ENCODE results near the gene CLPX. TPM values are rescaled to one million over a fixed set of nuclear protein-coding genes. Genes with fewer than 3 reads are reported as not detected.

The CLPX gene
- total and polyA plus RNA-seq, 9 of the 15 experiments (the other 6 are each of a cell fraction or from before 2014, with no cell fraction given): 11.2 to 83.3 (median 51.3) TPM

GRCh38 chr15:65204236-65204930 lies 19.2 kb upstream of the CLPX start (continued):
- TF ChIP-seq PBX2 (CRISPR knock-in tag; IDR thresholded peaks at IDR 0.05; ENCODE audit: low read depth) (no peak), PBX2 (tag; conservative IDR thresholded peaks at IDR 0.05; ENCODE audit: low read depth) (no peak), TARDBP (IDR thresholded peaks at IDR 0.05) (no peak), BCL6 (CRISPR knock-in tag; IDR thresholded peaks at IDR 0.05) (no peak), ZNF407 (IDR thresholded peaks at IDR 0.05; ENCODE audit: low read depth) (no peak), ZNF699 (CRISPR knock-in tag; IDR thresholded peaks at IDR 0.05; ENCODE audit: insufficient replicate concordance) (no peak), RBM22 (IDR thresholded peaks at IDR 0.05; ENCODE audit: low read depth, low read length, poor library complexity, severe bottlenecking) (no peak), FOXO4 (CRISPR knock-in tag; IDR thresholded peaks at IDR 0.05) (no peak), CTBP1 (IDR thresholded peaks at IDR 0.05; ENCODE audit: borderline replicate concordance) (peak; percentile 34; the same call in 1 of the 2 replicates)

Measured in K562 (cell line).